Vagina (tissue), 2 donors: Measurements from ENCODE around the gene MEF2C.

Experiments used
- POLR2A ChIP-seq, 2 donors: fragments of 450-650 bp; IDR thresholded peaks; one replicate each; pipeline ENCODE4 v1.6.1; 2017; ENCODE audit warnings: antibody characterized with exemption in 2 of 2, mild to moderate bottlenecking in 2 of 2, moderate library complexity in 2 of 2
- POLR2AphosphoS5 ChIP-seq, 2 donors: sonication (generic); formaldehyde crosslinking; IDR thresholded peaks; one replicate each; pipeline ENCODE4 v1.9.0; 2017; ENCODE audit warnings: antibody characterized with exemption in 2 of 2, mild to moderate bottlenecking in 2 of 2, low read depth in 1 of 2; ENCODE audit not compliant: insufficient read depth in 1 of 2
- TF ChIP-seq, protein P1 (sequence below), 3 experiments: fragments of 450-650 bp in 2 of 3; fragments of 200-600 bp in 1 of 3; sonication (generic) in 1 of 3; IDR thresholded peaks; one replicate each; pipeline ENCODE4 v1.5.1; 2017 to 2019; ENCODE audit warnings: antibody characterized with exemption in 3 of 3, mild to moderate bottlenecking in 2 of 3, moderate library complexity in 2 of 3

DNA sequence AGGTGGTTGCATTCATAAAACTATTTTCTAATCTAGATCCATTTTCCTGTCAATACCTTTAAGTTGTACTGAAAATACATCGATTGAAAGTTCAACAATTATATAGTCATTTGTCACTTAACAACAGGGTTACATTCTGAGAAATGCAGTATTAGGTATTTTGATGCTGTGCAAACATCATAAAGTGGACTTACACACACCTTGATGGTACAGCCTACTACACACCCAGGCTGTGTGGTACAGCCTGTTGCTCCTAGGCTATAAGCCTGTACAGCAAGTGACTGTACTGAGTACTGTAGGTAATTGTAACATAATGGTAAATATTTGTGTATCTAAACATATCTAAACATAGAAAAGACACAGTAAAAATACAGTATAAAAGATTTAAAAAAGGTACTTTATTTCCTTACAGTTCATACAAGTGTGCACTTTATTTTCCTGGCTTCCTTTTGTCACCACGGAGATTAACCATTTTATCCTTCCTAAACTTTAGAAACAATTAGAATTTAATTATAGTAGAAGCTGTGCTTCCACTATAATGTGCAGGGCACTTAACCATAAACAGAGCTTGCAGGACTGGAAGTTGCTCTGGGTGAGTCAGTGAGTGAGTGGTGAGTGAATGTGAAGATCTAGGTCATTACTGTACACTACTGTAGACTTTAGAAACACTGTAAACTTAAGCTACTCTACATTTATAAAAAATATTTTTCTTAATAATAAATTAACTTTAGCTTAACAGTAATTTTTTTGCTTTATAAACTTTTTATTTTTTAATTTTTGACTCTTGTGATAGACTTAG lies 42.9 kb upstream of the MEF2C start:
- TF ChIP-seq, protein P1, sequence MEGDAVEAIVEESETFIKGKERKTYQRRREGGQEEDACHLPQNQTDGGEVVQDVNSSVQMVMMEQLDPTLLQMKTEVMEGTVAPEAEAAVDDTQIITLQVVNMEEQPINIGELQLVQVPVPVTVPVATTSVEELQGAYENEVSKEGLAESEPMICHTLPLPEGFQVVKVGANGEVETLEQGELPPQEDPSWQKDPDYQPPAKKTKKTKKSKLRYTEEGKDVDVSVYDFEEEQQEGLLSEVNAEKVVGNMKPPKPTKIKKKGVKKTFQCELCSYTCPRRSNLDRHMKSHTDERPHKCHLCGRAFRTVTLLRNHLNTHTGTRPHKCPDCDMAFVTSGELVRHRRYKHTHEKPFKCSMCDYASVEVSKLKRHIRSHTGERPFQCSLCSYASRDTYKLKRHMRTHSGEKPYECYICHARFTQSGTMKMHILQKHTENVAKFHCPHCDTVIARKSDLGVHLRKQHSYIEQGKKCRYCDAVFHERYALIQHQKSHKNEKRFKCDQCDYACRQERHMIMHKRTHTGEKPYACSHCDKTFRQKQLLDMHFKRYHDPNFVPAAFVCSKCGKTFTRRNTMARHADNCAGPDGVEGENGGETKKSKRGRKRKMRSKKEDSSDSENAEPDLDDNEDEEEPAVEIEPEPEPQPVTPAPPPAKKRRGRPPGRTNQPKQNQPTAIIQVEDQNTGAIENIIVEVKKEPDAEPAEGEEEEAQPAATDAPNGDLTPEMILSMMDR (IDR thresholded peaks at IDR 0.05) = no peak
- TF ChIP-seq POLR2A (IDR thresholded peaks at IDR 0.05) = no peak
- no peak for TF ChIP-seq POLR2AphosphoS5 (IDR thresholded peaks at IDR 0.05; ENCODE audit: insufficient read depth in 1 of 2, low read depth in 1 of 2)
